Ramos (cell line): Measurements from ENCODE around the gene ZFYVE16.
"Not testable (repeated sequence)": the region's sequence is repeated elsewhere in the genome, so short reads cannot be mapped to it uniquely, and the experiment has no call there.

Experiments
- in situ Hi-C: fragments of 300-500 bp; cut with MboI; formaldehyde crosslinking; loops from one replicate; pipeline ENCODE4 v1.14.3; 2022; ENCODE audit warnings: low sequenced_read_pairs; ENCODE audit not compliant: unreplicated experiment

The ZFYVE16 gene

GRCh38 chr5:80408484-80409366 is 861 bp downstream of the ZFYVE16 start:
- in situ Hi-C loops = no loop called here

- in situ Hi-C loops = no loop called here
These were observed 1.6 kb downstream of the ZFYVE16 start for GRCh38 chr5:80409367-80409966.

GRCh38 chr5:80411589-80412219 is 3.8 kb downstream of the ZFYVE16 start:
- in situ Hi-C loops = no loop called here

GRCh38 chr5:80414113-80414512 is 6.2 kb downstream of the ZFYVE16 start:
- in situ Hi-C loops = no loop called here

GRCh38 chr5:80417973-80418372 is 10.1 kb downstream of the ZFYVE16 start:
- in situ Hi-C loops = no loop called here

- in situ Hi-C loops = not testable (repeated sequence)
These were observed 16.5 kb downstream of the ZFYVE16 start for GRCh38 chr5:80424365-80424764.

DNA sequence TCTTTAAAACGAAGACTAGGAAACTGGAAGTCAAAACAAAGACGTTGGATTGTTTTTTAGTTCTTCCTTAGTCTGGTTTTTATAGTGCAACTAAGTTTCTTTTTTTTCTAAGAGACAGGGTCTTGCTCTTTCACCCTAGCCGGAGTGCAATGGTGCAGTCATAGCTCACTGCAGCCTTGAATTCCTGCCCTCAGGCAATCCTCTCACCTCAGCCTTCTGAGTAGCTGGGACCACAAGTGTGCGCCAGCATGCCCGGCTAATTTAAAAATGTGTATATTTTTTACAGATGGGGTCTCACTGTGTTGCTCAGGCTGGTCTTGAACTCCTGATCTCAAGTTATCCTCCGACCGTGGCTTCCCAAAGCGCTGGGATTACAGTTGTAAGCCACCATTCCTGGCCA is 27.6 kb downstream of the ZFYVE16 start:
- in situ Hi-C loops = no loop called here

GRCh38 chr5:80437326-80437725 is 29.5 kb downstream of the ZFYVE16 start:
- in situ Hi-C loops = no loop called here

DNA sequence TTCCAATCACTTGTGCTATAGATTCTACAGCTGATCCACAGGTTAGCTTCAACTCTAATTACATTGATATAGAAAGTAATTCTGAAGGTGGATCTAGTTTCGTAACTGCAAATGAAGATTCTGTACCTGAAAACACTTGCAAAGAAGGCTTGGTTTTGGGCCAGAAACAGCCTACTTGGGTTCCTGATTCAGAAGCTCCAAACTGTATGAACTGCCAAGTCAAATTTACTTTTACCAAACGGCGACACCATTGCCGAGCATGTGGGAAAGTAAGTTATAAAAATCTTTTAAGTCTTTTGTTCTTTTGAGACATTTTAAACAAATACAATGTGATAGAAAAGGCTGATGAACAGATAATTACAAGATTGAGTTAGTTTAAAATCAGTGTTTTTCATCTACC is 30.9 kb downstream of the ZFYVE16 start:
- in situ Hi-C loops = no loop called here

DNA sequence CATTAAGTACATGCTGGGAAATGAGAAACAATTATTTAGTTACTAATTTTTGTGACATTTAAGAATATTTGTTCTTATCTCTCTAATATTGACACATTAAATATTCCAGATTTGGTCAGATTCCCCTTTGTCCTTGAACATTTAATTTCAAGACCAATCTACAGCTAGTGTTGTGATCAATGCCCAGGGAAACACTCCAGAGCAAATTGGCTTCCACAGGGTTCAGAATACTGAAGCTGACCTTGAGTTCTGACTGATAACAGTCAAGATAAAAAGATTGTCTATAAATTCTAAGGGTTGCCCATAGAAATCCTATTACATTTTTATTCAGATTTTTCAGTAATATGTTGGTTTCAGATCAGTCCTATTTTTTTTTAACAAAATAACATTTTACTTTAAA is 31.3 kb downstream of the ZFYVE16 start:
- in situ Hi-C loops = no loop called here

- in situ Hi-C loops = no loop called here
These were observed 34.9 kb downstream of the ZFYVE16 start for GRCh38 chr5:80442742-80443141.

GRCh38 chr5:80453366-80453765 is 45.5 kb downstream of the ZFYVE16 start:
- in situ Hi-C loops = no loop called here

DNA sequence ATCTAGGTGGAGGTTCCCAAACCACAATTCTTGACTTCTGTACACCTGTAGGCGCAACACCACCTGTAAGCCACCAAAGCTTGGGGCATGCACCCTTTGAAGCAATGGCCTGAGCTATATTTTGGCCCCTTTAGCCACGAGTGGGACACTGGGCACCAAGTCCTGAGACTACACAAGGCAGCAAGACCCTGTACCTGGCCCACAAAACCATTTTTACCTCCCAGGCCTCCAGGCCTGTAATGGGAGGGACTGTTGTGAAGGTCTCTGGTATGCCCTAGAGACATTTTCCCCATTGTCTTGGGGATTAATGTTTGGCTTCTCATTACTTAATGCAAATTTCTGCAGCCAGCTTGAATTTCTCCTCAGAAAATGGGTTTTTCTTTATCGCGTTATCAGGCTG is 55.4 kb downstream of the ZFYVE16 start:
- in situ Hi-C loops = no loop called here

DNA sequence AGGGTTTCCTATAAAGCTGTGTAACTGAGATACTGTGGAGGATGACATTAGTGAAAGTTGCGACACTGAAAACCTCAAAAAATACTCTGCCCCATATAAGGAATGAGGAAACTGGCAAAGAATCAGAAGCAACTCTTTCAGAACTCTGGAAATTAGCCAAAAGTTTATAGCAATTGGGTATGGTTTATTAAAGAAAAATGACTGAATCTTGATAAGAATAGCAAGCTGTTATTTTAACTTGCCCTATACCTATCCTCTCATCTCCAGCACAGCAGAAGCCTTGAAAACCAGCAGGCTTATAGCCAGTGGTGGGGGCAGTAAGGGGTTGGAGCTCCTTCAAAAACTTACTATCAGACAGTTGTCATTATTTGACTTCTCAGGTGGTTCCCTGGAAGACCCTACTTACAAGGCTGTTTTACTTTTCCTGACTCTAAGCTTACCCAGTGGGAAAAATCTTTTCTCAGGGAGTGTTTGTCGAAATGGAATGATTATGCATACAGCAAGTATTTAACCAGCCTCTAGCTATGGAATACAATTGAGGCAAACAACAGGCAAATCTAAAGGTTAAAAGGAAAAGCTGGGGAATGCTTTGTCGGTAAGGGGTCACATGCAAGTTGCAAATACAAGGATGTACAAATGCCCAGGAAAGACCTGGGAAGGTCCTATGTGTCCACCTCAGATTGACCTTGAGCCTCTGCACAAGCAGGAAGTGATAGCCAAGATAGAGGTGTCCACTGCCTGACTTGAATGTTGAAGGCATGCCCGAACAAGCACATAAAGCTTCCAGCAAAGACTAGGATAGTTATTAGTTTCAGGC is 59.0 kb downstream of the ZFYVE16 start:
- in situ Hi-C loops = no loop called here

DNA sequence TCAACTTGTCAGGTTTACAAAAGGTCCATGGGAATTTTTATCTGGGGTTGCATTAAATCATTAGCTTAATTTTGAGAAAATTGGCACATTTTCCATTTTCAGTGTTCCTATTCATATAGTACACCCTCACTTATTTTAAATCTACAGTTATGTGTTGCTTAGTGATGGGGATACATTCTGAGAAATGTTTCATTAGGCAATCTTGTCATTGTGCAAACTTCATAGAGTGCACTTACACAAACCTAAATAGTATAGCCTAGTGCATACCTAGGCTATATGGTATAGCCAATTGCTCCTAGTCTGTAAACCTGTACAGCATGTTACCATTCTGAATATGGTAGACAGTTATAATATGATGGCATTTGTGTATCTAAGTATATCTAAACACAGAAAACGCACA is 60.3 kb downstream of the ZFYVE16 start:
- in situ Hi-C loops = no loop called here

GRCh38 chr5:80470631-80471030 is 62.8 kb downstream of the ZFYVE16 start:
- in situ Hi-C loops = not testable (repeated sequence)

- in situ Hi-C loops = no loop called here
These were observed 67.1 kb downstream of the ZFYVE16 start for GRCh38 chr5:80474929-80475328.

DNA sequence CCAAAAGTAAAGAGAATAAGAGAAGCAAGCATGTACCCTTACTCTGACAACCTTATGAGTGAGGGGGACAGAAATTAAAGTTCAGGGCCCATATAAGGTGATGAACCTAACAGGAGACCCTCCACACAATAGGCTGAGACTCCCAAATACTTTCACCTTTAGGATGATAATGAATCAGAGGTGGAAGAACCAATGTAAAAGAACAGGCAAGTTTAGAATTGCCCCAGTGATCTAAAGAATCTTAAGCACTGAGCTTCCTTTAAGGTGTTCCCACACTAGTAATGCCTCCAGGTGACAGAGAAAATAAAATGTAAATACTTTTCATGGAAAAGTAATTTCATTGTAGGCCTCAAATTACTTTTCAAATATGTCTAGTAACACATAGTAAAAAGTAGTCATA is 71.8 kb downstream of the ZFYVE16 start:
- in situ Hi-C loops = no loop called here

DNA sequence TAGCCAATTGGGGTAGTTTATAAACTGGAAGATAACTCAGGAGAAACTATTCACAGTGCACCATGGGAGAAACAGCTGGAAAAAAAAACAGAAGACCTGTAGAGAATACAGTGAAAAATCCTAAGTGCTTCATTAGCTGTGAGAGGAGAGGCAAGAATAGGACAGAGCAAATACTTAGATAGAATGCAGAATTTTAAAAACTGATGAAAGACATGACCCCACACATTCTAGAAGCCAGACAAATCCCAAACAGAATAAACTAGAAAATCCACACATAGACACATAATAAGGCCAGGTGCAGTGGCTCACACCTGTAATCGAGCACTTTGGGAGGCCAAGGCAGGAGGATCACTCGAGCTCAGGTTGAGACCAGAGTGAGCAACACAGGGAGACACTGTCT is 72.5 kb downstream of the ZFYVE16 start:
- in situ Hi-C loops = no loop called here

GRCh38 chr5:80481019-80481893 is 73.4 kb downstream of the ZFYVE16 start:
- in situ Hi-C loops = no loop called here
